Sciatic nerve (tissue), 2 donors: ENCODE data around the gene KRT15. TPM values are rescaled to one million over a fixed set of nuclear protein-coding genes. Genes with fewer than 3 reads are reported as not detected.

Experiments
- ATAC-seq: fragments of 200-7000 bp; cut with Tn5 transposase; one replicate; pipeline ENCODE4 v1.9.1; 2020; ENCODE audit warnings: mild to moderate bottlenecking, moderate library complexity
- DNase-seq: peaks from one replicate; pipeline ENCODE4 v3.0.0-alpha.2; 2020; ENCODE audit warnings: low spot score
- intact Hi-C: fragments of 100-400 bp; cut with DNase I; formaldehyde crosslinking; loops from one replicate; pipeline ENCODE4 v1.14.2; 2022
- total RNA-seq: library from RNA; stranded (reverse); fragmentation: NEBNext Ultra II Directional; extraction: Animal tissue kit (Norgen Biotek cat#: 25700); gene quantifications from one replicate; pipeline ENCODE4 v1.2.1, GENCODE V29; 2021
- donor health status: DM: no; HTN: no; CAD: no.
- donor health status: DM: no; HTN: no; CAD: no.

Gene KRT15
- total RNA-seq, 1 donor from 2014 or later = 0.36 TPM

GRCh38 chr17:41490000-41490990, 28.4 kb downstream of the KRT15 start:
- ATAC-seq = no peak
- DNase-seq = no peak
- intact Hi-C loops = loop anchor here (1.0 kb wide), 1 partner anchor 41 kb away; no protein-coding TSS in a partner anchor

- intact Hi-C loops = no loop called here
- ATAC-seq (no peak), DNase-seq (no peak)
Measured at GRCh38 chr17:41489531-41489930, 29.2 kb downstream of the KRT15 start, which contains the start of gene KRT36. TSS of gene KRT36 (minus strand) at chr17:41489910. CDS start at chr17:41489864, 46 bp downstream.

GRCh38 chr17:41486809-41487530, 31.7 kb downstream of the KRT15 start:
- intact Hi-C loops = no loop called here
- no peak for DNase-seq
- ATAC-seq = no peak

- ATAC-seq = no peak
- DNase-seq = no peak
- intact Hi-C loops = no loop called here
Measured at GRCh38 chr17:41486316-41486715, 32.4 kb downstream of the KRT15 start.

- intact Hi-C loops = no loop called here
- ATAC-seq (no peak), DNase-seq (no peak)
Measured at GRCh38 chr17:41484920-41485904, 33.5 kb downstream of the KRT15 start.

- no peak for DNase-seq
- intact Hi-C loops = no loop called here
- ATAC-seq = no peak
Measured at GRCh38 chr17:41483991-41484826, 34.5 kb downstream of the KRT15 start.

- intact Hi-C loops = no loop called here
Measured at GRCh38 chr17:41483531-41483930, 35.2 kb downstream of the KRT15 start.

GRCh38 chr17:41481036-41481435, 37.7 kb downstream of the KRT15 start, which contains the start of gene KRT35:
TSS of gene KRT35 (minus strand) at chr17:41481151. CDS start at chr17:41481097, 54 bp downstream.
- DNase-seq (no peak), ATAC-seq (no peak)
- intact Hi-C loops = no loop called here

More at GRCh38 chr17:41483531-41483930, 35.2 kb downstream of the KRT15 start:
- DNase-seq = no peak
- no peak for ATAC-seq

GRCh38 chr17:41480581-41480980, 38.1 kb downstream of the KRT15 start:
- no peak for DNase-seq
- no peak for ATAC-seq
- intact Hi-C loops = no loop called here

- intact Hi-C loops = no loop called here
- ATAC-seq (no peak), DNase-seq (no peak)
Measured at GRCh38 chr17:41480136-41480535, 38.6 kb downstream of the KRT15 start.

- DNase-seq (no peak), ATAC-seq (peak; percentile 51)
- intact Hi-C loops = no loop called here
Measured at GRCh38 chr17:41478237-41478636, 40.5 kb downstream of the KRT15 start.

GRCh38 chr17:41476866-41477815, 41.5 kb downstream of the KRT15 start:
- ATAC-seq = peak; percentile 34
- peak; percentile 54 for DNase-seq
- intact Hi-C loops = no loop called here

GRCh38 chr17:41475421-41475820, 43.3 kb downstream of the KRT15 start:
- ATAC-seq (no peak), DNase-seq (no peak)
- intact Hi-C loops = no loop called here

- intact Hi-C loops = no loop called here
- no peak for DNase-seq
- no peak for ATAC-seq
Measured at GRCh38 chr17:41474863-41475262, 43.8 kb downstream of the KRT15 start.

GRCh38 chr17:41468346-41468745, 50.3 kb downstream of the KRT15 start:
- ATAC-seq = no peak
- intact Hi-C loops = no loop called here
- DNase-seq = no peak

GRCh38 chr17:41467561-41467960, 51.1 kb downstream of the KRT15 start:
- intact Hi-C loops = no loop called here
- no peak for DNase-seq
- ATAC-seq = no peak

- ATAC-seq (no peak), DNase-seq (no peak)
- intact Hi-C loops = no loop called here
Measured at GRCh38 chr17:41466988-41467387, 51.7 kb downstream of the KRT15 start, which contains the start of gene KRT32. TSS of gene KRT32 (minus strand) at chr17:41467386. CDS start at chr17:41467325, 61 bp downstream.
